ENCODE data around the gene TNFRSF6B.

GRCh38 chr20:63699466-63700198, 3.2 kb downstream of the TNFRSF6B start:
- no peak for TF ChIP-seq CTCF (IDR thresholded peaks at IDR 0.05)
- TF ChIP-seq POLR2A (IDR thresholded peaks at IDR 0.05) = no peak
